Stimulated activated CD4-positive, alpha-beta T cell treated with anti-CD3 and anti-CD28 coated beads, Interleukin-2, amount 100 ng/mL, for 4 hours (primary cell): ENCODE measurements around the gene AACS.

Experiments
- DNase-seq: peaks from one replicate; pipeline ENCODE4 v3.0.0-alpha.2; 2020; ENCODE audit warnings: low read depth

AACS gene

GRCh38 chr12:125185740-125186470, 120.7 kb downstream of the AACS start, which contains the start of gene TMEM132B:
TMEM132B (plus strand) TSS chr12:125186386.
- peak; percentile 22 for DNase-seq

GRCh38 chr12:125186471-125187147, 121.4 kb downstream of the AACS start:
- no peak for DNase-seq

- DNase-seq, result no peak
Measured at GRCh38 chr12:125187148-125187745, 122.0 kb downstream of the AACS start.

- no peak for DNase-seq
Measured at GRCh38 chr12:125187780-125188741, 122.8 kb downstream of the AACS start.

- DNase-seq, result no peak
Measured at GRCh38 chr12:125189015-125189414, 123.8 kb downstream of the AACS start.

- DNase-seq, result no peak
Measured at GRCh38 chr12:125189502-125189901, 124.3 kb downstream of the AACS start.

GRCh38 chr12:125191361-125192087, 126.3 kb downstream of the AACS start:
- DNase-seq, result no peak

GRCh38 chr12:125192690-125193221, 127.5 kb downstream of the AACS start:
- DNase-seq, result no peak
